GM12873 (cell line): ENCODE measurements around the gene ADAR.

Experiments
- CTCF ChIP-seq: IDR thresholded peaks from 2 replicates; pipeline ENCODE4 v1.5.1; 2012; ENCODE audit warnings: low read depth, mild to moderate bottlenecking, moderate library complexity, low read length, control low read depth; ENCODE audit not compliant: insufficient read depth; ENCODE audit errors: missing control alignments

ADAR gene

GRCh38 chr1:154607609-154608396, at the start of gene ADAR:
TSS of gene ADAR (minus strand) at chr1:154608186. CDS start at chr1:154608006, 180 bp downstream.
- TF ChIP-seq CTCF = no peak

GRCh38 chr1:154657556-154657955, 49.6 kb upstream of the ADAR start:
- TF ChIP-seq CTCF = no peak

- no peak for TF ChIP-seq CTCF
Observed at GRCh38 chr1:154652893-154653292, 44.9 kb upstream of the ADAR start.

GRCh38 chr1:154641534-154641933, 33.5 kb upstream of the ADAR start:
- TF ChIP-seq CTCF = no peak

- TF ChIP-seq CTCF = no peak
Observed at GRCh38 chr1:154639876-154640275, 31.9 kb upstream of the ADAR start.

- no peak for TF ChIP-seq CTCF
Observed at GRCh38 chr1:154635171-154635570, 27.2 kb upstream of the ADAR start.

GRCh38 chr1:154629675-154630073, 21.7 kb upstream of the ADAR start:
- TF ChIP-seq CTCF = no peak
